ENCODE measurements around the gene ZMYND10.
A peak's percentile ranks its signal among the peaks of the same experiment; 100 is the strongest.

Gene ZMYND10

DNA sequence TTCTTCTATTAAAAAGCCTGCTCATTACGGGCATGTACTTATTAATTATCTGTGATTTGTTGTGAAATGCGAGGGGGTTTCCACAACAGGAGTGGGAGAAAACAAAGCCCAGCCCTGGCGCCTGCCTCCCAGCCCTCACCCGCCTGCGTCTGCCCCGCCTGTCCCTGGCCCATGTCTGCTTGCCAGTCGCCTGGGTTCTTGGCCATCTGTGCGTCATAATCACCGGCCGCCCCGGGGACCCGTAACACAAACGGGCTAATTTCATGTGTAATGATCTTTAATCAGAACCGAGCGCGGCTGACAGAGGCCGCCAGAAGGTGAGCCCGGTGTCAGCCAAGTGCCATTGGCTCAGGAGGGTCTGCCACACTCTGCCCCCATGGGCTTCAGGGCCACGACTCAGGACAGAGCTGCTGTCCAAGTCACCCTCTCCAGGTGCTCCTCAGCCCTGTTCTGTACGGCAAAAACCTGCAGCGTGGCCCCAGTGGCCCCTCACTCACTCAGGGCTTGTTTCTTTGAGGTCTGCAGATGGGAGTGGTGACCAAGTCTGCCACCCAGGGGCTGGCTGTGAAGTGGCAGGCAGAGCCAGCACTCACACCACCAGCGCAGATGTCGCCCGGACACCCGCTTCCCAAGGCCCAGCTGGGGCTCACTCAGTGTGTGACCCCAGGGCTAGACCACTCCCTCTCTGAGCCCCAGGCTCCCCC lies 42.6 kb upstream of the ZMYND10 start:
- TF ChIP-seq, protein P1, sequence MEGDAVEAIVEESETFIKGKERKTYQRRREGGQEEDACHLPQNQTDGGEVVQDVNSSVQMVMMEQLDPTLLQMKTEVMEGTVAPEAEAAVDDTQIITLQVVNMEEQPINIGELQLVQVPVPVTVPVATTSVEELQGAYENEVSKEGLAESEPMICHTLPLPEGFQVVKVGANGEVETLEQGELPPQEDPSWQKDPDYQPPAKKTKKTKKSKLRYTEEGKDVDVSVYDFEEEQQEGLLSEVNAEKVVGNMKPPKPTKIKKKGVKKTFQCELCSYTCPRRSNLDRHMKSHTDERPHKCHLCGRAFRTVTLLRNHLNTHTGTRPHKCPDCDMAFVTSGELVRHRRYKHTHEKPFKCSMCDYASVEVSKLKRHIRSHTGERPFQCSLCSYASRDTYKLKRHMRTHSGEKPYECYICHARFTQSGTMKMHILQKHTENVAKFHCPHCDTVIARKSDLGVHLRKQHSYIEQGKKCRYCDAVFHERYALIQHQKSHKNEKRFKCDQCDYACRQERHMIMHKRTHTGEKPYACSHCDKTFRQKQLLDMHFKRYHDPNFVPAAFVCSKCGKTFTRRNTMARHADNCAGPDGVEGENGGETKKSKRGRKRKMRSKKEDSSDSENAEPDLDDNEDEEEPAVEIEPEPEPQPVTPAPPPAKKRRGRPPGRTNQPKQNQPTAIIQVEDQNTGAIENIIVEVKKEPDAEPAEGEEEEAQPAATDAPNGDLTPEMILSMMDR (conservative IDR thresholded peaks at IDR 0.05; ENCODE audit: control insufficient read depth, insufficient read depth, low read depth, low read length) = peak; percentile 3
- no peak for DNase-seq (ENCODE audit: low read depth)
- no peak overlapping the region for H3K4me3 ChIP-seq (ENCODE audit: control insufficient read depth, low read depth, low read length)

DNA sequence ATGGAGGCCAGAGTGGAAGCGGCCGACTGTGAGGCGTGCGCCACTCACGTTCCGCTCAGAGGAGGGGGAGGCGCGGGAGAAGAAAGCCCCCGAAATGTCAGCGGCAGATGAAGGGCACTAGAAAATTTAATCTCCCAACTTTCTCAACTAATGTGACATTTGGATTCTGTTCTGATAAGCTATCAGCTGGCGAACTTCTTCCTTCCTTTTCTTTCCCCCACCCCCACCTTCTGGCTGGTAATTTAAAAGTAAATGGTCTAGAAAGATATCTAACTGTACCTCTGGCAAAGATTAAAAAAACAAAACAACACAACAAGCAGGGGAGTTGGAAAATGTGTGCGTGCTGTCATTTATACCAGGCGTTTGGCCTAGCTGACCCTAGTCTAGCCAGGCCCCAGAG lies 40.2 kb upstream of the ZMYND10 start:
- TF ChIP-seq, protein P1 (conservative IDR thresholded peaks at IDR 0.05; ENCODE audit: control insufficient read depth, insufficient read depth, low read depth, low read length) = no peak
- no peak overlapping the region for H3K4me3 ChIP-seq (ENCODE audit: control insufficient read depth, low read depth, low read length)
- DNase-seq (ENCODE audit: low read depth) = no peak

- DNase-seq (ENCODE audit: low read depth) = no peak
- TF ChIP-seq, protein P1 (conservative IDR thresholded peaks at IDR 0.05; ENCODE audit: control insufficient read depth, insufficient read depth, low read depth, low read length) = no peak
These were observed 38.2 kb upstream of the ZMYND10 start for GRCh38 chr3:50383750-50384149.

DNA sequence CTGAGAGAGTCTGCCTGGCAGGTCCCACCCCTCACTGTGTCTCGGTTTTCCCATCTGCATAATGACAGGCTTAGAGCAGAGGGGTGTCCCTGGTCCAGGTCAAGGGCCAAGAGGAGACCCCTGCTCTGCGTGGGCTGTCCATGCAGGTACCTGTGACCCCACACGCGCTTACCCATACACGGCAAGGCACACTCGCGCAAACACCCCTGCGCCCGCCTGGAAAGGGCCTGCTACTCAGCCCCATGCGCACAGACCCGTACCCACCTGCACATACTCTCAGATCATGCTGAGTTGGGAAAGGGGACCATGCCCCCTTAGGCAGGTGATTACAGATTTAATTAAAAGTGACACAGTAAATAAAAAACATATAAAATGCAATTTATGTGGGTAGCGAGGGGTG lies 37.2 kb upstream of the ZMYND10 start:
- H3K4me3 ChIP-seq (ENCODE audit: control insufficient read depth, low read depth, low read length) = no peak overlapping the region
- no peak for DNase-seq (ENCODE audit: low read depth)
- TF ChIP-seq, protein P1 (conservative IDR thresholded peaks at IDR 0.05; ENCODE audit: control insufficient read depth, insufficient read depth, low read depth, low read length) = no peak

More at GRCh38 chr3:50383750-50384149, 38.2 kb upstream of the ZMYND10 start:
- no peak overlapping the region for H3K4me3 ChIP-seq (ENCODE audit: control insufficient read depth, low read depth, low read length)

DNA sequence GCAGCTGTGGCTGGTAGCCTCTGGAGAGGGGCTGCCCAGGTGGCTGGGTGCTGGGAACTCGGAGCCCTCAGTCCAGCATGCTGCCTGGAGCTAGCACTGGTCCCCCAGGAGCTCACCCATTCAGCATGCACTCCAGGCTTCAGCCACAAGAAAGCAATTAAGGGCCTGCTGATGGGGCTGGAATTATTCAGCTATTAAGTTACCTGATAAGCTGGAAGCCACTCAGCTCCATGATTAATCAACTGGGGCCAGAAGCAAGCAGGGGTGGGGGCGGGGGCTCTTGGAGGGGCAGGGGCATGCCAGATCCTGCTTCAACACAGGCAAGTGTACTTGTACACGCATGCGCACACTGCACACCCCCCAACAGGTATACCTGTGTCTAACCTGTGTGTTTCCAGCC lies 35.9 kb upstream of the ZMYND10 start:
- no peak for DNase-seq (ENCODE audit: low read depth)
- H3K4me3 ChIP-seq (ENCODE audit: control insufficient read depth, low read depth, low read length) = no peak overlapping the region
- TF ChIP-seq, protein P1 (conservative IDR thresholded peaks at IDR 0.05; ENCODE audit: control insufficient read depth, insufficient read depth, low read depth, low read length) = no peak

- no peak overlapping the region for H3K4me3 ChIP-seq (ENCODE audit: control insufficient read depth, low read depth, low read length)
- no peak for DNase-seq (ENCODE audit: low read depth)
- TF ChIP-seq, protein P1 (conservative IDR thresholded peaks at IDR 0.05; ENCODE audit: control insufficient read depth, insufficient read depth, low read depth, low read length) = no peak
These were observed 35.0 kb upstream of the ZMYND10 start for GRCh38 chr3:50380405-50381085.
